Brain microvascular endothelial cell (primary cell): ENCODE measurements around the gene PBRM1.

ENCODE experiments used
- DNase-seq: peaks from one replicate; pipeline ENCODE4 v3.0.0-alpha.2; 2020
- H3K27ac ChIP-seq: fragments of 250-450 bp; sonication (Bioruptor Pico); 2 replicates; pipeline ENCODE4 v1.5.1; 2020; ENCODE audit warnings: mild to moderate bottlenecking, moderate library complexity
- H3K27me3 ChIP-seq: fragments of 250-450 bp; sonication (Bioruptor Pico); replicated peaks from 2 replicates; pipeline ENCODE4 v1.5.1; 2020; ENCODE audit warnings: mild to moderate bottlenecking
- H3K36me3 ChIP-seq: fragments of 250-450 bp; sonication (Bioruptor Pico); replicated peaks from 2 replicates; pipeline ENCODE4 v1.5.1; 2020; ENCODE audit warnings: mild to moderate bottlenecking
- H3K4me3 ChIP-seq: 2 replicates; pipeline ENCODE4 v1.5.1; 2011; ENCODE audit warnings: low read depth, mild to moderate bottlenecking, control low read depth, low read length, moderate library complexity
- in situ Hi-C: cut with HindIII; loops from 2 replicates; pipeline ENCODE4 v1.10.0; 2017; ENCODE audit warnings: low sequenced_read_pairs, low pct_ligation_motif_present
- TF ChIP-seq, protein P1 (sequence below): IDR thresholded peaks from 2 replicates; pipeline ENCODE4 v1.5.1; 2011; ENCODE audit warnings: low read depth, mild to moderate bottlenecking, moderate library complexity, low read length, control low read depth, inconsistent platforms; ENCODE audit errors: missing control alignments

The PBRM1 gene

DNA sequence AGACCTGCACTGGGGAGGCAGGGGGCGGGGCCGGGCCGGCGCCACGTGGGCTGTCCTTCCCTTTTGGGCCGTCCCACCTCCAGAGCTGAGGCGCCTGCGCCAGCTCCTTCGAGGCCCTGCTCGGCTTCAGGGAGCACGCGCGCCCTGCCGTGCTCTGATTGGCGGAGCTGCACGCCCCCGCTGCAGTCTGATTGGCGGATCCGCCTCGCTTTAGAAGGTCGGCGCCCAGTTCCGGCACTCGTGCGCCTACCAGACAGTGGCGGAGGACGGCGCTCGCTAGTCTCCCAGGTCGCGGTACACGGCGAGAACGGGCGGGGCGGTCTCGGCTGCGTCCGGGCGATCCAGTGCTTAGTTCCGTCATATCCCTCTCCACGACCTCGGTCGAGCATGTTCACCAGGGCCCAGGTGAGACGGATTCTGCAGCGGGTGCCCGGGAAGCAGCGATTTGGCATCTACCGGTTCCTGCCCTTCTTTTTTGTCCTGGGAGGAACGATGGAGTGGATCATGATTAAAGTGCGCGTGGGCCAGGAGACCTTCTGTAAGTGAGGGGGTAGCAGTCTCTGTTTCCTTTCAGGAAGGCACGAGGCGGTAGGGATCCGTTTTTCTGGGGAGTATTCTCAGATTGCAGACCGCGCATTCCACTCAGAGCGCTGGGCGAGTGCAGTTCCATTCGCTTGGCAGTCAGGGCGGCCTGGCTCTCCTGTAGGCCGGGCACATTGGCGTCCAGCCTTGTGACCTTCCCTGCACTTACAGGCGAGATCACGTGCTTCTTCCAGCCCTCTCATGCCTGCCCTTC is 149.1 kb downstream of the PBRM1 start, which contains the start of gene UQCC5:
Gene UQCC5, plus strand, starts transcription at position 237 of the 796 bp plus-strand sequence. Its CDS starts 151 bp downstream, at position 388.
- H3K27ac ChIP-seq: peak within 1 kb of the TSS; percentile 68
- peaks cover 9% of the 10 kb centered on the region for H3K36me3 ChIP-seq
- TF ChIP-seq, protein P1, sequence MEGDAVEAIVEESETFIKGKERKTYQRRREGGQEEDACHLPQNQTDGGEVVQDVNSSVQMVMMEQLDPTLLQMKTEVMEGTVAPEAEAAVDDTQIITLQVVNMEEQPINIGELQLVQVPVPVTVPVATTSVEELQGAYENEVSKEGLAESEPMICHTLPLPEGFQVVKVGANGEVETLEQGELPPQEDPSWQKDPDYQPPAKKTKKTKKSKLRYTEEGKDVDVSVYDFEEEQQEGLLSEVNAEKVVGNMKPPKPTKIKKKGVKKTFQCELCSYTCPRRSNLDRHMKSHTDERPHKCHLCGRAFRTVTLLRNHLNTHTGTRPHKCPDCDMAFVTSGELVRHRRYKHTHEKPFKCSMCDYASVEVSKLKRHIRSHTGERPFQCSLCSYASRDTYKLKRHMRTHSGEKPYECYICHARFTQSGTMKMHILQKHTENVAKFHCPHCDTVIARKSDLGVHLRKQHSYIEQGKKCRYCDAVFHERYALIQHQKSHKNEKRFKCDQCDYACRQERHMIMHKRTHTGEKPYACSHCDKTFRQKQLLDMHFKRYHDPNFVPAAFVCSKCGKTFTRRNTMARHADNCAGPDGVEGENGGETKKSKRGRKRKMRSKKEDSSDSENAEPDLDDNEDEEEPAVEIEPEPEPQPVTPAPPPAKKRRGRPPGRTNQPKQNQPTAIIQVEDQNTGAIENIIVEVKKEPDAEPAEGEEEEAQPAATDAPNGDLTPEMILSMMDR: no peak
- H3K27me3 ChIP-seq: no peaks in the 10 kb centered on the region
- DNase-seq: peak; percentile 97
- in situ Hi-C loops: no loop called here
- peak within 1 kb of the TSS; percentile 94 for H3K4me3 ChIP-seq

DNA sequence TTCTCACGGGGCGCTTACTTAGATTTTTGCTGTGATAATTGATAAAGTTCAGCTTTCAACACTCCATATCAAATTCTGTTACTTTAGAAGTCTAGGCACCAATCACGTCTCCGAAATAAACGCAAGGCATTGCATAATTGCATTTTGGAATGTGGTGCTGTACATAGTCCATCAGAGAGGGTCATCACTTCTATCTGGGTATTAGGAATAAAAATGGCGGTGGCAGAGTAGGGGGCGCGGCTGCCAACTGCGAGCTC is 149.7 kb downstream of the PBRM1 start:
- TF ChIP-seq, protein P1: no peak
- Histone ChIP-seq H3K4me3 (no peak overlapping the region), H3K36me3 (peaks cover 5% of the 10 kb centered on the region), H3K27me3 (no peaks in the 10 kb centered on the region), H3K27ac (no peak overlapping the region)
- no peak for DNase-seq
- in situ Hi-C loops: no loop called here

DNA sequence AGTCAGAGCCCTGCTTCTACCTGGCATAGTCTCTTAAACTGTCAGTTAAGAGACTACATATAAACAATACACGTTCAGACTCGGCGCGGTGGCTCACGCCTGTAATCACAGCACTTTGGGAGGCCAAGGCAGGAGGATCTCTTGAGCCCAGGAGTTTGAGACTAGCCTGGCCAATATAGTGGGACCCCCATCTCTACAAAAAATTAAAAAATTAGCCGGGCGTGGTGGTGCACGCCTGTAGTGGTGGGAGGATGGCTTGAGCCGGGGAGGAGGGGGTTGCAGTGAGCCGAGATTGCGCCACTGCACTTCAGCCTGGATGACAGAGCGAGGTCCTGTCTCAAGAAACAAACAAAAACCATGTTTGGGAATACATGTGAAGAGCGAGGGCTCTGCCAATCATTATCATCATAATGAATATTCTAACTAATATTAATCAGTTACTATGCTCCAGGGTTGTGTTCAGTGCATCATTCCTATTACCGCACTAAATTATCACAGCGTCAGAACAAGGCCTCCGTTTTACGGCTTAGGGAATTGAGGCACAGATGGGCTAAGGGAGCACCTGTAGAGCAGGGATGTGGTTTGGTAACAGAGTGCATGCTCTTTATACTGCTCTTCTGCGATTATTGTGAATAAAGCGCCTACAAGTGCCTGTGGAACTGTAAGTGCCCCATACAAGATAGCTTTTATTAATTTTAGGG is 150.2 kb downstream of the PBRM1 start:
- Histone ChIP-seq H3K27me3 (no peaks in the 10 kb centered on the region), H3K27ac (no peak overlapping the region), H3K4me3 (no peak overlapping the region), H3K36me3 (peaks cover 2% of the 10 kb centered on the region)
- no peak for DNase-seq
- TF ChIP-seq, protein P1: no peak
- in situ Hi-C loops: no loop called here

DNA sequence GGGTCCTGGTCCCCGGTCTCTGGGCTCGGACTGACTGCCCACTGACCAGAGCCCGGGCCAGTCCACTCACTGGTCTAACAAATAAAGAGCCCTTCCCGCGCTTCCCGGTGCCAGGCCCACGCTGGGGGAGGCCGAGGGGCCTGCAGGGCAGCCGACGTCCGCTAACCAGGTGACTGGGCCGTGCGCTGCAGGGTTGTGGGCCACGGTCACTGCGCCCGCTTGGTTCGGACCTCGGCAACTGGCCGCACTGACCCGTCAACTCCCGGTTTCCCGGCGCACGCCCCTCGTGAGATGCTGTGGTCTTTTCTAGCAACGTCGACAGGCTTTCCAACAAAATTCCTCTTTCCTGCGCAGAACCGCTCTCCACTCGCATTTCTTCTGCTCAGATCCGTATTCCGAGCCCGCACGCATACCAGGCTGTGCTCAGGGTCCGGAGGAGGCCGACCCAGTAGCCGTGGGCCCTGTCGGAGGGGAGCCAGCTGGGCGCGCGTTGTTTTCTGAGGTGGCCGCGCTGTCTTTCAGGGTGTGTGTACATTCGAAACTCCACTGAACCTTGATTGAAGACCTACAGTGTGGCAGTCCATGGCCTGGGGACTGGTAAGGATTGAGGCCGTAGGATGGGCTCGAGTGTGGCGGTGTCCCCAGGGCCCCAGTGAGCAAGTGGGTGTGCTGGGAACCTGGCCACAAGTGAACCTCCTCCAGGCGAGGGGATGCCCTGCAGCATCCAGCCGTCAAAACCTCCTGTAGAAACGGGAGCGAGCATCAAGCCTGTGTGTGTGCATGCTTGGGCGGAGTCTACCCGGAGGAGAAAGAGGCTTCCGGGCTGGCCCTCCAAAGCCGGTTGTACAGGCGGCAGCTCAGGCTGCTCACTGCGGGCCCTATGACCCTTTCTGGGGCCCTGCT is 151.2 kb downstream of the PBRM1 start:
- TF ChIP-seq, protein P1: no peak
- peaks cover 2% of the 10 kb centered on the region for H3K36me3 ChIP-seq
- in situ Hi-C loops: no loop called here
- peak overlapping the region; percentile 14 for H3K27ac ChIP-seq
- DNase-seq: no peak
- peak overlapping the region; percentile 62 for H3K4me3 ChIP-seq
- no peaks in the 10 kb centered on the region for H3K27me3 ChIP-seq

DNA sequence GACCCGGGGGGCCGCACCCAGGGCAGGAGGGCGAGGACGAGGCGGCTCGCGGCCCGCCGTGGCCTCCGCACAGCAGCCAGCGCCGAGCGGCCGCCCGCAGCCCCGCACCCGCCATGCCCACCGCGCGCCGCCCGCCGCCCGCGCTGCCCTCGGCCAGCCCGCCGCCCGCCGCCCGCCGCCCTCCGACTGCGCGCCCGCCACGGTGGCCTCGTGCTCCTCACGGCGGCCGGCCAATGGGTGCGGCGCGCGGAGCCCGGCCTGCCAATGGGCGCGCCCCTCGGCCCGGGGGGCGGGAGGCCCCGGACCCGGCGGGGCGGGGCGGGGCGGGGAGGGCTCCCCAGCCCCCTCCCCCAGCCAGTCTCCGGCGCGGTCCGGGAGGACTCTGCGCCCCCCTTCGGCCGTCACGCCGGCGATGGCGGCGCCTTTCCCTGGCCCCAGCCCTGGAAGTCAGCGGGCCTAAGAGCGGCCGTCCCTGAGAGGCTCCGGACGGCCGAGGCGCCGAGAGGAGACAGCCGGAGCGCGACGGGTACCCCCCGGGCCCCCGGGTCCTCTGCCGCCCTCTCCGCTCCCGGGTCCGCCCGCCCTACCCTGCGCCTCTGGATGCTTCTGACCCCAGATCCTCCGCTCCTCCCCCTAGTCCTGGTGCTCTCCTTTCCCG is 152.0 kb downstream of the PBRM1 start, which contains the start of gene NT5DC2:
Gene NT5DC2, minus strand, starts transcription at position 235 of the 658 bp plus-strand sequence. Its CDS starts 120 bp downstream, at position 115.
- Histone ChIP-seq H3K4me3 (peak within 1 kb of the TSS; percentile 82), H3K27ac (peak within 1 kb of the TSS; percentile 63), H3K36me3 (peaks cover 7% of the 10 kb centered on the region), H3K27me3 (no peaks in the 10 kb centered on the region)
- in situ Hi-C loops: no loop called here
- DNase-seq: peak; percentile 19
- TF ChIP-seq, protein P1: no peak
